CD4-positive, CD25-positive, alpha-beta regulatory T cell (primary cell): ENCODE data around the gene CSAD. TPM values are rescaled to one million over a fixed set of nuclear protein-coding genes. Genes with fewer than 3 reads are reported as not detected.

Experiments
- ATAC-seq, 2 donors: fragments of 150-1000 bp; cut with Tn5 transposase; one replicate each; pipeline ENCODE4 v1.10.0; 2021; ENCODE audit warnings: low read depth in 2 of 2, moderate number of reproducible peaks in 2 of 2, moderate library complexity in 1 of 2
- DNase-seq, 3 donors: peaks; one replicate each; pipeline versions ENCODE4 v3.0.0 to v3.0.0-alpha.2; 2012 to 2022; ENCODE audit warnings: mixed read lengths in 1 of 3
- H3K27ac ChIP-seq: one replicate; pipeline ENCODE4 v1.7.0; 2013; ENCODE audit warnings: mild to moderate bottlenecking, low read length; ENCODE audit not compliant: insufficient read depth, poor library complexity, severe bottlenecking
- H3K27me3 ChIP-seq: one replicate; pipeline ENCODE4 v1.7.0; 2013; ENCODE audit warnings: low read length; ENCODE audit not compliant: control insufficient read depth, insufficient read depth
- H3K36me3 ChIP-seq: one replicate; pipeline ENCODE4 v1.7.0; 2013; ENCODE audit warnings: mild to moderate bottlenecking, low read length, moderate library complexity; ENCODE audit not compliant: control insufficient read depth, insufficient read depth
- H3K4me1 ChIP-seq: 2 replicates; pipeline ENCODE4 v1.7.0; 2013; ENCODE audit warnings: mild to moderate bottlenecking, low read length; ENCODE audit not compliant: insufficient read depth, control insufficient read depth, poor library complexity, severe bottlenecking
- H3K4me3 ChIP-seq: one replicate; pipeline ENCODE4 v1.7.0; 2013; ENCODE audit warnings: low read depth, mild to moderate bottlenecking, low read length, moderate library complexity
- H3K9me3 ChIP-seq, 2 experiments: 1 replicate in 1 of 2; 2 replicates in 1 of 2; pipeline ENCODE4 v1.7.0; 2013; ENCODE audit warnings: low read length in 2 of 2, mild to moderate bottlenecking in 1 of 2, moderate library complexity in 1 of 2; ENCODE audit not compliant: control insufficient read depth in 2 of 2
- H3K27ac Mint-ChIP-seq, 3 donors: one replicate each; pipeline ENCODE4 v1.8.0; 2020 to 2022; ENCODE audit warnings: mild to moderate bottlenecking in 3 of 3, mixed read lengths in 3 of 3, moderate library complexity in 2 of 3
- H3K27me3 Mint-ChIP-seq: one replicate; pipeline ENCODE4 v1.8.0; 2022; ENCODE audit warnings: mild to moderate bottlenecking, mixed read lengths
- H3K36me3 Mint-ChIP-seq: one replicate; pipeline ENCODE4 v1.8.0; 2020; ENCODE audit warnings: mixed read lengths
- H3K4me1 Mint-ChIP-seq, 4 donors: one replicate each; pipeline ENCODE4 v1.8.0; 2020 to 2022; ENCODE audit warnings: mixed read lengths in 4 of 4, mild to moderate bottlenecking in 1 of 4
- H3K4me3 Mint-ChIP-seq, 4 donors: one replicate each; pipeline ENCODE4 v1.8.0; 2020 to 2022; ENCODE audit warnings: mild to moderate bottlenecking in 4 of 4, mixed read lengths in 4 of 4, moderate library complexity in 3 of 4
- H3K9me3 Mint-ChIP-seq, 7 donors: one replicate each; pipeline ENCODE4 v1.8.0; 2020 to 2022; ENCODE audit warnings: mixed read lengths in 7 of 7, mild to moderate bottlenecking in 3 of 7, moderate library complexity in 2 of 7
- polyA plus RNA-seq, 4 donors: library from polyadenylated mRNA; unstranded; fragments of 300-500 nt; fragmentation: Illumina TruSeq; gene quantifications; one replicate each; pipeline ENCODE4 v1.2.3, GENCODE V29; 2021
- total RNA-seq: library from RNA; stranded (reverse); gene quantifications from one replicate; pipeline ENCODE4 v1.2.3, GENCODE V29; 2022

Gene CSAD
- total and polyA plus RNA-seq, 5 donors from 2014 or later = 1.2 to 68.0 (median 1.7) TPM

- Mint-ChIP-seq H3K36me3 (peaks cover 18% of the 10 kb centered on the region), H3K9me3 (no peaks in the 10 kb centered on the region), H3K4me3 (no peak overlapping the region), H3K4me1 (peaks cover 0 to 5% (median 1%) of the 10 kb centered on the region in 4 donors), H3K27ac (no peak overlapping the region), H3K27me3 (no peaks in the 10 kb centered on the region)
- Histone ChIP-seq H3K27ac (no peak overlapping the region), H3K27me3 (no peaks in the 10 kb centered on the region), H3K9me3 (no peaks in the 10 kb centered on the region), H3K4me1 (no peaks in the 10 kb centered on the region), H3K4me3 (no peak overlapping the region), H3K36me3 (peaks cover 3% of the 10 kb centered on the region)
- ATAC-seq = no peak
- no peak for DNase-seq
Measured at GRCh38 chr12:53173085-53173715, 7.5 kb downstream of the CSAD start.

- no peaks in the 10 kb centered on the region for H3K4me1 ChIP-seq
- DNase-seq (no peak), ATAC-seq (no peak)
- no peak overlapping the region for H3K27ac Mint-ChIP-seq
- no peaks in the 10 kb centered on the region for H3K9me3 ChIP-seq
- H3K4me3 ChIP-seq = no peak overlapping the region
- H3K36me3 ChIP-seq = peaks cover 3% of the 10 kb centered on the region
- H3K27ac ChIP-seq = no peak overlapping the region
- H3K27me3 Mint-ChIP-seq = no peaks in the 10 kb centered on the region
- peaks cover 0 to 5% (median 1%) of the 10 kb centered on the region in 4 donors for H3K4me1 Mint-ChIP-seq
- peaks cover 20% of the 10 kb centered on the region for H3K36me3 Mint-ChIP-seq
- no peak overlapping the region for H3K4me3 Mint-ChIP-seq
- H3K9me3 Mint-ChIP-seq = no peaks in the 10 kb centered on the region
- no peaks in the 10 kb centered on the region for H3K27me3 ChIP-seq
Measured at GRCh38 chr12:53172352-53172751, 8.4 kb downstream of the CSAD start.

GRCh38 chr12:53171725-53172329, 8.9 kb downstream of the CSAD start:
- peaks cover 0 to 5% (median 1%) of the 10 kb centered on the region in 4 donors for H3K4me1 Mint-ChIP-seq
- no peaks in the 10 kb centered on the region for H3K27me3 Mint-ChIP-seq
- Histone ChIP-seq H3K36me3 (peaks cover 3% of the 10 kb centered on the region), H3K4me3 (no peak overlapping the region), H3K27ac (no peak overlapping the region), H3K27me3 (no peaks in the 10 kb centered on the region), H3K9me3 (no peaks in the 10 kb centered on the region), H3K4me1 (no peaks in the 10 kb centered on the region)
- H3K9me3 Mint-ChIP-seq = no peaks in the 10 kb centered on the region
- ATAC-seq = no peak
- peaks cover 21% of the 10 kb centered on the region for H3K36me3 Mint-ChIP-seq
- H3K4me3 Mint-ChIP-seq = no peak overlapping the region
- no peak for DNase-seq
- no peak overlapping the region for H3K27ac Mint-ChIP-seq

GRCh38 chr12:53170876-53171724, 9.6 kb downstream of the CSAD start:
- Histone ChIP-seq H3K27me3 (no peaks in the 10 kb centered on the region), H3K36me3 (peaks cover 3% of the 10 kb centered on the region), H3K4me3 (no peak overlapping the region), H3K27ac (no peak overlapping the region), H3K9me3 (no peaks in the 10 kb centered on the region), H3K4me1 (no peaks in the 10 kb centered on the region)
- ATAC-seq (no peak), DNase-seq (no peak)
- Mint-ChIP-seq H3K4me3 (no peak overlapping the region), H3K36me3 (peaks cover 25% of the 10 kb centered on the region), H3K4me1 (peaks cover 0 to 5% (median 1%) of the 10 kb centered on the region in 4 donors), H3K27me3 (no peaks in the 10 kb centered on the region), H3K27ac (peak overlapping the region in 1 of 3 donors; percentile 76), H3K9me3 (no peaks in the 10 kb centered on the region)

GRCh38 chr12:53170215-53170614, 10.5 kb downstream of the CSAD start:
- Mint-ChIP-seq H3K27me3 (no peaks in the 10 kb centered on the region), H3K27ac (no peak overlapping the region), H3K9me3 (no peaks in the 10 kb centered on the region), H3K4me3 (no peak overlapping the region), H3K4me1 (peaks cover 0 to 5% (median 0%) of the 10 kb centered on the region in 4 donors), H3K36me3 (peaks cover 25% of the 10 kb centered on the region)
- DNase-seq (no peak), ATAC-seq (no peak)
- no peaks in the 10 kb centered on the region for H3K9me3 ChIP-seq
- no peak overlapping the region for H3K27ac ChIP-seq
- H3K4me1 ChIP-seq = no peaks in the 10 kb centered on the region
- H3K36me3 ChIP-seq = peaks cover 3% of the 10 kb centered on the region
- no peak overlapping the region for H3K4me3 ChIP-seq
- H3K27me3 ChIP-seq = no peaks in the 10 kb centered on the region

- ATAC-seq (no peak), DNase-seq (no peak)
- no peaks in the 10 kb centered on the region for H3K9me3 Mint-ChIP-seq
- no peaks in the 10 kb centered on the region for H3K4me1 ChIP-seq
- no peaks in the 10 kb centered on the region for H3K9me3 ChIP-seq
- no peak overlapping the region for H3K4me3 ChIP-seq
- no peaks in the 10 kb centered on the region for H3K27me3 ChIP-seq
- H3K27me3 Mint-ChIP-seq = no peaks in the 10 kb centered on the region
- no peak overlapping the region for H3K27ac Mint-ChIP-seq
- H3K4me3 Mint-ChIP-seq = no peak overlapping the region
- H3K27ac ChIP-seq = no peak overlapping the region
- H3K4me1 Mint-ChIP-seq = peaks cover 0 to 2% (median 0%) of the 10 kb centered on the region in 4 donors
- H3K36me3 Mint-ChIP-seq = peaks cover 25% of the 10 kb centered on the region
- H3K36me3 ChIP-seq = peaks cover 3% of the 10 kb centered on the region
Measured at GRCh38 chr12:53169644-53170043, 11.1 kb downstream of the CSAD start.

GRCh38 chr12:53166837-53167236, 13.9 kb downstream of the CSAD start:
- H3K27ac ChIP-seq = no peak overlapping the region
- H3K27ac Mint-ChIP-seq = no peak overlapping the region
- DNase-seq (no peak), ATAC-seq (no peak)
- H3K4me3 Mint-ChIP-seq = no peak overlapping the region
- H3K9me3 Mint-ChIP-seq = no peaks in the 10 kb centered on the region
- H3K36me3 ChIP-seq = peaks cover 3% of the 10 kb centered on the region
- no peaks in the 10 kb centered on the region for H3K9me3 ChIP-seq
- H3K27me3 Mint-ChIP-seq = peaks cover 4% of the 10 kb centered on the region
- H3K4me3 ChIP-seq = no peak overlapping the region
- no peaks in the 10 kb centered on the region for H3K4me1 ChIP-seq
- peaks cover 0 to 3% (median 0%) of the 10 kb centered on the region in 4 donors for H3K4me1 Mint-ChIP-seq
- H3K27me3 ChIP-seq = no peaks in the 10 kb centered on the region
- peaks cover 27% of the 10 kb centered on the region for H3K36me3 Mint-ChIP-seq
